Measurements from ENCODE around the gene SULT1C2. TPM values are rescaled to one million over a fixed set of nuclear protein-coding genes. Genes with fewer than 3 reads are reported as not detected.

The SULT1C2 gene
- total RNA-seq, 1 experiment from 2014 or later, result 2.0 TPM

DNA sequence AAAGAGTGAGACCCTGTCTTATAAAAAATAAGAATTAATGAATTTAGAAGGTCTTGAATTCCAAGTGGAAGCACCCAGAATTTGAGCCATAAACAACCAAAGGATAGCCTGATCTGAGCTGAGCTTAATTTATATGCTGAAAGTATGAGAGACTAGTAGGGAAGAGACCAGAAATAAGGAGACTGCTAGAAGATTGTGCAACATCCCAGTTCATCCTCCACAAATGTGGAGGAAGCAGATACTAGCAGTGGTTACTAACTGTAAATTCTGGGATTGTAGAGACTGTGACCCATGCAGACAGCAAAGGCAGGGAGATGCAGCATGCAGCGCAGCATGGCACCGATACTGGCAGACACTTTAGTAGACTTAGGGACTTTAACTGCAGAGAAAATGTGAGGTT lies 1.5 kb upstream of the SULT1C2 start:
- H3K4me3 Mint-ChIP-seq (ENCODE audit: low read depth, unreplicated experiment), result no peak overlapping the region
- H3K9me3 Mint-ChIP-seq (ENCODE audit: low read depth, unreplicated experiment), result no peaks in the 10 kb centered on the region
- no peak overlapping the region for H3K27ac Mint-ChIP-seq (ENCODE audit: unreplicated experiment)
- no TSS peak for BruUV-seq (replicated peaks)
- TF ChIP-seq, protein P1, sequence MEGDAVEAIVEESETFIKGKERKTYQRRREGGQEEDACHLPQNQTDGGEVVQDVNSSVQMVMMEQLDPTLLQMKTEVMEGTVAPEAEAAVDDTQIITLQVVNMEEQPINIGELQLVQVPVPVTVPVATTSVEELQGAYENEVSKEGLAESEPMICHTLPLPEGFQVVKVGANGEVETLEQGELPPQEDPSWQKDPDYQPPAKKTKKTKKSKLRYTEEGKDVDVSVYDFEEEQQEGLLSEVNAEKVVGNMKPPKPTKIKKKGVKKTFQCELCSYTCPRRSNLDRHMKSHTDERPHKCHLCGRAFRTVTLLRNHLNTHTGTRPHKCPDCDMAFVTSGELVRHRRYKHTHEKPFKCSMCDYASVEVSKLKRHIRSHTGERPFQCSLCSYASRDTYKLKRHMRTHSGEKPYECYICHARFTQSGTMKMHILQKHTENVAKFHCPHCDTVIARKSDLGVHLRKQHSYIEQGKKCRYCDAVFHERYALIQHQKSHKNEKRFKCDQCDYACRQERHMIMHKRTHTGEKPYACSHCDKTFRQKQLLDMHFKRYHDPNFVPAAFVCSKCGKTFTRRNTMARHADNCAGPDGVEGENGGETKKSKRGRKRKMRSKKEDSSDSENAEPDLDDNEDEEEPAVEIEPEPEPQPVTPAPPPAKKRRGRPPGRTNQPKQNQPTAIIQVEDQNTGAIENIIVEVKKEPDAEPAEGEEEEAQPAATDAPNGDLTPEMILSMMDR (IDR thresholded peaks at IDR 0.05; ENCODE audit: unreplicated experiment), result no peak
- DNase-seq, result no peak
- CTCF ChIA-PET, result no interaction called here
- intact Hi-C loops (cut with micrococcal nuclease; ENCODE audit: unreplicated experiment), result loop anchor here (5.0 kb wide), 1 partner anchor 55 kb away; no protein-coding TSS in a partner anchor
- peaks cover 21% of the 10 kb centered on the region for H3K4me1 Mint-ChIP-seq (ENCODE audit: low read depth, unreplicated experiment)
- H3K27me3 Mint-ChIP-seq (ENCODE audit: unreplicated experiment), result no peaks in the 10 kb centered on the region
- H3K36me3 Mint-ChIP-seq (ENCODE audit: insufficient read depth, unreplicated experiment), result no peaks in the 10 kb centered on the region

DNA sequence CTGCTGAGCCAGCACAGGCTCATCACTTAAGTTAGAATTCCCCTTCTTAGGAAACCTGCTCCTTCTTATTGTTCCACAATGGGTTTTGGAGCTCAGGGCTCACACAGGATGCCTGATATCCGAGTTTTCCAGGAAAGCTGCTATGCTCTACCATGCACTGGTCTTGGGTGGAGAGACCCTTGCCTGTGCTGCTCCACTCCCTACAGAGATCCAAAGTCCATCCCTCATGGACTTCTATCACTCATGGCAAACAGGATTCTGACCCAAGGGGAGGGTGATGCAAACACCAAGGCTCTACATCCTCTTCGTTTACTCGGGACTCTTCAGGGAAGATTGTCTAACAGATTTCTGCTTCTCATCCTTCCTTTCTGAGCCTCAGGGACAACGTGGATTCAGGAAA lies 5.2 kb downstream of the SULT1C2 start:
- DNase-seq, result no peak
- intact Hi-C loops (cut with micrococcal nuclease; ENCODE audit: unreplicated experiment), result no loop called here
- Mint-ChIP-seq H3K36me3 (ENCODE audit: insufficient read depth, unreplicated experiment) (no peaks in the 10 kb centered on the region), H3K27ac (ENCODE audit: unreplicated experiment) (no peak overlapping the region), H3K27me3 (ENCODE audit: unreplicated experiment) (no peaks in the 10 kb centered on the region), H3K4me1 (ENCODE audit: low read depth, unreplicated experiment) (peaks cover 7% of the 10 kb centered on the region), H3K4me3 (ENCODE audit: low read depth, unreplicated experiment) (no peak overlapping the region), H3K9me3 (ENCODE audit: low read depth, unreplicated experiment) (no peaks in the 10 kb centered on the region)
- TF ChIP-seq, protein P1 (IDR thresholded peaks at IDR 0.05; ENCODE audit: unreplicated experiment), result no peak
- CTCF ChIA-PET, result no interaction called here
- BruUV-seq (replicated peaks), result no TSS peak

DNA sequence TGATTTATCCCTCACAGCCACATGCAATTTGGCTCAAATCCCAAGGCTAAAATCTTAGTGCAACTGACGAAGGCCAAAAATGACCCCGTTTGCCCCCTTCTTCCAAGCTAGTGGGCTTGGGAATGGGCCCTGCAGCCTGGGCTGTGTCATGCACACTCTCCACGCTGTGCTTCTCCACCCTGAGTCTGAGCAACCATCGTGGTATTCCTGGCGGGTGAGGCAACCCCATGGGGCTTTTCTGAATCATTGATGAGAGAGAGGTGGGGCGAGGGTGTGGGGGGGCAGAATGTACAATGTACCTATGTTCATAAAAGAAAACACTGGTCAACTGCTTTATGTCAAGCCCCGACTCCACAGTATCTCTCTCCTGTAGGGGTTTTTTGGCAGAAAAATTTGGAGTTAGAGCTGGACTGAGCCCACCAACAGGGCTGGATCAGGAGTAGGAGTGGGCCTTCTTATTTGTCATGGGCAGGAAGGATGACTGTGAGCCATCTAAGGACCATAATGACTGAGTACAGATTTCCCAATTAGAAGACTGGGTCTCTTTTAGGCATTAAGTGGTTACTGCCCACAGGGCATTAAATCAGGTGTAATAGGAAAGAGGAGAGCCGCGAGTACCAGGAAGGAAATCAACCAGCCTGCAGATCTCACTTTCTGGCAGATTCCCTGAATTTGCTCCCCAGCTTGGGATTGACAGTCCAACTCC lies 8.9 kb downstream of the SULT1C2 start:
- intact Hi-C loops (cut with micrococcal nuclease; ENCODE audit: unreplicated experiment), result no loop called here
- no TSS peak for BruUV-seq (replicated peaks)
- H3K36me3 Mint-ChIP-seq (ENCODE audit: insufficient read depth, unreplicated experiment), result no peaks in the 10 kb centered on the region

DNA sequence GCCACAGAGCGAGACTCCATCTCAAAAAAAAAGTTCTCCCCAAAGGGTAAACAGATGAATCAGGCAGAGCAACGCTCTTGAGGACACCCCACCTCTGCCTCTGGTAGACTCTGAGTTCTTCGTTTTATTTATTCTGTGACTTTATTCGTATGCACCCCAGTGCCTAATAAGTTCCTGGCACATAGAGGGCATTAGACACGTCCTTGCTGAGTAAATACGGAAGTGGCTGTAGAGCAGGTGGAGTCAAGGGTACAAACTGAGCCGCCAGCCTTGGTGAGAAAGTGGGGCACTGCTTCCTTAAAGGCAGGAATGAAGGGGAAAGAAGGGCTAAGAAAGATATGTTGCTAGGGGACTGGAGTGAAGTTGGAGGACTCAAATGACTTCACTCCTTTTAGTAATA lies 12.9 kb downstream of the SULT1C2 start:
- BruUV-seq (replicated peaks), result no TSS peak
- Mint-ChIP-seq H3K36me3 (ENCODE audit: insufficient read depth, unreplicated experiment) (no peaks in the 10 kb centered on the region), H3K4me1 (ENCODE audit: low read depth, unreplicated experiment) (no peaks in the 10 kb centered on the region), H3K9me3 (ENCODE audit: low read depth, unreplicated experiment) (no peaks in the 10 kb centered on the region), H3K27me3 (ENCODE audit: unreplicated experiment) (peaks cover 18% of the 10 kb centered on the region), H3K27ac (ENCODE audit: unreplicated experiment) (no peak overlapping the region), H3K4me3 (ENCODE audit: low read depth, unreplicated experiment) (no peak overlapping the region)
- CTCF ChIA-PET, result no interaction called here
- intact Hi-C loops (cut with micrococcal nuclease; ENCODE audit: unreplicated experiment), result no loop called here
- no peak for DNase-seq
- TF ChIP-seq, protein P1 (IDR thresholded peaks at IDR 0.05; ENCODE audit: unreplicated experiment), result no peak

More for the DNA sequence above, 8.9 kb downstream of the SULT1C2 start:
- Mint-ChIP-seq H3K27me3 (ENCODE audit: unreplicated experiment) (peaks cover 5% of the 10 kb centered on the region), H3K27ac (ENCODE audit: unreplicated experiment) (no peak overlapping the region), H3K9me3 (ENCODE audit: low read depth, unreplicated experiment) (no peaks in the 10 kb centered on the region), H3K4me1 (ENCODE audit: low read depth, unreplicated experiment) (no peaks in the 10 kb centered on the region), H3K4me3 (ENCODE audit: low read depth, unreplicated experiment) (no peak overlapping the region)
- CTCF ChIA-PET, result no interaction called here
- TF ChIP-seq, protein P1 (IDR thresholded peaks at IDR 0.05; ENCODE audit: unreplicated experiment), result no peak
- peak; percentile 7 for DNase-seq

All from Calu3 (cell line).